ENCODE data around the gene TMEM176A. TPM values are rescaled to one million over a fixed set of nuclear protein-coding genes. Genes with fewer than 3 reads are reported as not detected.

Gene TMEM176A
- total and polyA plus RNA-seq, 2 experiments from 2014 or later: 0.34 TPM; not detected in 1

GRCh38 chr7:150778738-150779301, 21.7 kb upstream of the TMEM176A start:
- TF ChIP-seq ZNF114 (CRISPR knock-in tag; IDR thresholded peaks at IDR 0.05) (no peak), CTCF (conservative IDR thresholded peaks at IDR 0.05; ENCODE audit: low read depth in 2 of 2) (peak; percentile 88 to 93), ETS1 (IDR thresholded peaks at IDR 0.05) (no peak), REST (IDR thresholded peaks at IDR 0.05; ENCODE audit: unreplicated experiment) (no peak), ZNF331 (CRISPR knock-in tag; IDR thresholded peaks at IDR 0.05; ENCODE audit: low read depth) (no peak), POLR2AphosphoS5 (IDR thresholded peaks at IDR 0.05; ENCODE audit: low read depth) (no peak)
- ATAC-seq (peak; percentile 98), DNase-seq (ENCODE audit: low spot score) (peak; percentile 92)
- Histone ChIP-seq H3K27ac (ENCODE audit: low read depth) (no peak overlapping the region), H3K4me3 (no peak overlapping the region), H3K79me2 (replicated peaks; ENCODE audit: insufficient read depth) (no peaks in the 10 kb centered on the region), H3K36me3 (ENCODE audit: insufficient read depth) (no peaks in the 10 kb centered on the region), H4K20me1 (replicated peaks; ENCODE audit: insufficient read depth) (no peaks in the 10 kb centered on the region), H3K27me3 (ENCODE audit: insufficient read depth) (no peaks in the 10 kb centered on the region), H3K9me2 (ENCODE audit: insufficient read depth) (no peaks in the 10 kb centered on the region), H3F3A (replicated peaks; ENCODE audit: low read depth) (no peaks in the 10 kb centered on the region), H3K4me2 (no peak overlapping the region), H2AFZ (no peak overlapping the region), H3K4me1 (ENCODE audit: insufficient read depth) (no peaks in the 10 kb centered on the region)
- Mint-ChIP-seq H3K36me3 (ENCODE audit: low read depth) (no peaks in the 10 kb centered on the region), H3K9me3 (peaks cover 4% of the 10 kb centered on the region; the same call in 2 of the 3 replicates), H3K4me1 (no peaks in the 10 kb centered on the region), H3K4me3 (no peak overlapping the region), H3K27me3 (ENCODE audit: insufficient read depth, low read depth, poor library complexity) (peaks cover 2% of the 10 kb centered on the region), H3K27ac (no peak overlapping the region)

- H3K36me3 Mint-ChIP-seq (ENCODE audit: low read depth): no peaks in the 10 kb centered on the region
- Histone ChIP-seq H3K9me2 (ENCODE audit: insufficient read depth) (no peaks in the 10 kb centered on the region), H3K4me2 (no peak overlapping the region), H2AFZ (no peak overlapping the region), H3K27me3 (ENCODE audit: insufficient read depth) (no peaks in the 10 kb centered on the region), H3K27ac (ENCODE audit: low read depth) (no peak overlapping the region), H3K36me3 (ENCODE audit: insufficient read depth) (no peaks in the 10 kb centered on the region), H3K4me3 (no peak overlapping the region), H3K4me1 (ENCODE audit: insufficient read depth) (no peaks in the 10 kb centered on the region), H3K79me2 (replicated peaks; ENCODE audit: insufficient read depth) (no peaks in the 10 kb centered on the region), H4K20me1 (replicated peaks; ENCODE audit: insufficient read depth) (no peaks in the 10 kb centered on the region), H3F3A (replicated peaks; ENCODE audit: low read depth) (no peaks in the 10 kb centered on the region)
- H3K9me3 Mint-ChIP-seq: no peaks in the 10 kb centered on the region
- H3K4me1 Mint-ChIP-seq: no peaks in the 10 kb centered on the region
- H3K27me3 Mint-ChIP-seq (ENCODE audit: insufficient read depth, low read depth, poor library complexity): peaks cover 2% of the 10 kb centered on the region
- H3K4me3 Mint-ChIP-seq: no peak overlapping the region
- H3K27ac Mint-ChIP-seq: no peak overlapping the region
- no peak for ATAC-seq
- no peak for DNase-seq (ENCODE audit: low spot score)
- no peak for TF ChIP-seq CTCF (conservative IDR thresholded peaks at IDR 0.05; ENCODE audit: low read depth in 2 of 2)
- no peak for TF ChIP-seq NANOG (IDR thresholded peaks at IDR 0.05; ENCODE audit: borderline replicate concordance)
- no peak for TF ChIP-seq ZNF114 (CRISPR knock-in tag; IDR thresholded peaks at IDR 0.05)
- no peak for TF ChIP-seq EZH2 (IDR thresholded peaks at IDR 0.05; ENCODE audit: low read depth, unreplicated experiment)
- no peak for TF ChIP-seq ETS1 (IDR thresholded peaks at IDR 0.05)
- no peak for TF ChIP-seq POLR2AphosphoS5 (IDR thresholded peaks at IDR 0.05; ENCODE audit: low read depth)
- TF ChIP-seq CREB1 (CRISPR knock-in tag; IDR thresholded peaks at IDR 0.05; ENCODE audit: low read depth): no peak
- TF ChIP-seq ZNF331 (CRISPR knock-in tag; IDR thresholded peaks at IDR 0.05; ENCODE audit: low read depth): no peak
Measured at GRCh38 chr7:150780292-150780691, 20.3 kb upstream of the TMEM176A start.
